Activated CD8-positive, alpha-beta memory T cell treated with anti-CD3 and anti-CD28 coated beads, Interleukin-2, amount 10 ng/mL, durations not matched to agents 7 days and 5 days (primary cell): ENCODE data around the gene CASP7. TPM values are rescaled to one million over a fixed set of nuclear protein-coding genes. Genes with fewer than 3 reads are reported as not detected.
"Not testable (repeated sequence)": the region's sequence is repeated elsewhere in the genome, so short reads cannot be mapped to it uniquely, and the experiment has no call there.

Experiments
- ATAC-seq: fragments of 150-1000 bp; cut with Tn5 transposase; one replicate; pipeline ENCODE4 v1.10.0; 2021; ENCODE audit warnings: moderate library complexity
- CTCF ChIA-PET: fragments of 350-600 bp; sonication (Branson Sonifier 250); formaldehyde crosslinking; loops from one replicate; lab custom pipeline; 2021; ENCODE audit warnings: antibody characterized with exemption; lab: Charles Lee
- DNase-seq: peaks from one replicate; pipeline ENCODE4 v3.0.0-alpha.2; 2020
- H3K27ac Mint-ChIP-seq: one replicate; pipeline ENCODE4 v1.8.0; 2021; ENCODE audit warnings: mild to moderate bottlenecking, mixed read lengths
- H3K27me3 Mint-ChIP-seq: one replicate; pipeline ENCODE4 v1.8.0; 2021; ENCODE audit warnings: mixed read lengths
- H3K36me3 Mint-ChIP-seq: one replicate; pipeline ENCODE4 v1.8.0; 2021; ENCODE audit warnings: mild to moderate bottlenecking, mixed read lengths
- H3K4me1 Mint-ChIP-seq: one replicate; pipeline ENCODE4 v1.8.0; 2021; ENCODE audit warnings: mixed read lengths
- H3K4me3 Mint-ChIP-seq: one replicate; pipeline ENCODE4 v1.8.0; 2021; ENCODE audit warnings: mild to moderate bottlenecking, moderate library complexity, mixed read lengths
- H3K9me3 Mint-ChIP-seq: one replicate; pipeline ENCODE4 v1.8.0; 2022; ENCODE audit warnings: low read depth, mixed read lengths
- total RNA-seq, 2 experiments: library from RNA; stranded (reverse); gene quantifications; one replicate each; pipeline ENCODE4 v1.2.3, GENCODE V29; 2021

CASP7 gene
- total RNA-seq, 2 experiments from 2014 or later: 42.1 to 56.0 TPM

DNA sequence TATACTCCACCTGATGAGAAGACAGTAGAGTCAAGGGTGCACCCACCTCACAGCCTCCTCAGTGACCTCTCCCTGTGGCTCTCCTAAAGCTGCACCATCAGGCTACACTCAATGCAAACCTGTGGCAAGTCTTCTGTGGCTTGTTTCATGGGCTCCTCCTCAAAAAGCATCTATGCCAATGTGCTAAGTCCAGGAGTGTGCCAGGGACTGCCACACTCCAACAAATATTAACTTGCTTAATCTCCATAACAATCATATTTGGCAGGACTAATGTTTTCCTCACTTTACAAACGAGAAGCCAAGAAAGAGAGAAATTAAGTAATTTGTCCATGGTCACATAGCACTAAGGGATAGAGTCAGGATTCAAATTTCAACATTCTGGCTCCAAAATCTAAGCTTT lies 27.8 kb upstream of the CASP7 start:
- no peak for ATAC-seq

GRCh38 chr10:113652456-113652855 lies 27.3 kb upstream of the CASP7 start:
- H3K9me3 Mint-ChIP-seq, H3K4me1 Mint-ChIP-seq, H3K4me3 Mint-ChIP-seq, DNase-seq, H3K27ac Mint-ChIP-seq, CTCF ChIA-PET, H3K36me3 Mint-ChIP-seq, ATAC-seq: not testable (repeated sequence)
- peaks cover 55% of the 10 kb centered on the region for H3K27me3 Mint-ChIP-seq

More for the DNA sequence above, 27.8 kb upstream of the CASP7 start:
- Mint-ChIP-seq H3K4me1 (no peaks in the 10 kb centered on the region), H3K4me3 (no peak overlapping the region), H3K9me3 (no peaks in the 10 kb centered on the region), H3K27ac (no peak overlapping the region), H3K27me3 (peaks cover 53% of the 10 kb centered on the region), H3K36me3 (no peaks in the 10 kb centered on the region)
- CTCF ChIA-PET: no interaction called here
- no peak for DNase-seq

GRCh38 chr10:113656896-113657295 lies 22.8 kb upstream of the CASP7 start:
- H3K4me1 Mint-ChIP-seq: no peaks in the 10 kb centered on the region
- CTCF ChIA-PET: no interaction called here
- no peaks in the 10 kb centered on the region for H3K9me3 Mint-ChIP-seq
- DNase-seq: no peak
- no peaks in the 10 kb centered on the region for H3K36me3 Mint-ChIP-seq
- H3K27me3 Mint-ChIP-seq: peaks cover 53% of the 10 kb centered on the region
- no peak overlapping the region for H3K27ac Mint-ChIP-seq
- no peak overlapping the region for H3K4me3 Mint-ChIP-seq
- ATAC-seq: no peak

GRCh38 chr10:113657544-113657943 lies 22.2 kb upstream of the CASP7 start:
- no peak for ATAC-seq
- H3K27me3 Mint-ChIP-seq: peaks cover 54% of the 10 kb centered on the region
- DNase-seq: no peak
- no peaks in the 10 kb centered on the region for H3K36me3 Mint-ChIP-seq
- CTCF ChIA-PET: no interaction called here
- no peaks in the 10 kb centered on the region for H3K9me3 Mint-ChIP-seq
- H3K4me1 Mint-ChIP-seq: no peaks in the 10 kb centered on the region
- H3K27ac Mint-ChIP-seq: no peak overlapping the region
- H3K4me3 Mint-ChIP-seq: no peak overlapping the region

- no peaks in the 10 kb centered on the region for H3K9me3 Mint-ChIP-seq
- peaks cover 1% of the 10 kb centered on the region for H3K36me3 Mint-ChIP-seq
- H3K27ac Mint-ChIP-seq: no peak overlapping the region
- peaks cover 44% of the 10 kb centered on the region for H3K27me3 Mint-ChIP-seq
- ATAC-seq (no peak), DNase-seq (no peak)
- no peak overlapping the region for H3K4me3 Mint-ChIP-seq
- CTCF ChIA-PET: no interaction called here
- peaks cover 9% of the 10 kb centered on the region for H3K4me1 Mint-ChIP-seq
Observed at GRCh38 chr10:113661332-113661731, 18.4 kb upstream of the CASP7 start.

GRCh38 chr10:113663142-113663541 lies 16.6 kb upstream of the CASP7 start:
- peaks cover 29% of the 10 kb centered on the region for H3K27me3 Mint-ChIP-seq
- peaks cover 4% of the 10 kb centered on the region for H3K36me3 Mint-ChIP-seq
- ATAC-seq (no peak), DNase-seq (no peak)
- H3K4me3 Mint-ChIP-seq: no peak overlapping the region
- CTCF ChIA-PET: no interaction called here
- no peaks in the 10 kb centered on the region for H3K9me3 Mint-ChIP-seq
- no peak overlapping the region for H3K27ac Mint-ChIP-seq
- peaks cover 24% of the 10 kb centered on the region for H3K4me1 Mint-ChIP-seq

- Mint-ChIP-seq H3K4me1 (peaks cover 24% of the 10 kb centered on the region), H3K9me3 (no peaks in the 10 kb centered on the region), H3K4me3 (no peak within 1 kb of the TSS), H3K27me3 (peaks cover 27% of the 10 kb centered on the region), H3K27ac (no peak within 1 kb of the TSS), H3K36me3 (peaks cover 6% of the 10 kb centered on the region)
- ATAC-seq (no peak), DNase-seq (no peak)
- CTCF ChIA-PET: no interaction called here
Observed at GRCh38 chr10:113663908-113664307, 15.8 kb upstream of the CASP7 start, which contains the start of gene NRAP. NRAP (minus strand) TSS chr10:113664041; CDS start chr10:113663882, 159 bp downstream.

DNA sequence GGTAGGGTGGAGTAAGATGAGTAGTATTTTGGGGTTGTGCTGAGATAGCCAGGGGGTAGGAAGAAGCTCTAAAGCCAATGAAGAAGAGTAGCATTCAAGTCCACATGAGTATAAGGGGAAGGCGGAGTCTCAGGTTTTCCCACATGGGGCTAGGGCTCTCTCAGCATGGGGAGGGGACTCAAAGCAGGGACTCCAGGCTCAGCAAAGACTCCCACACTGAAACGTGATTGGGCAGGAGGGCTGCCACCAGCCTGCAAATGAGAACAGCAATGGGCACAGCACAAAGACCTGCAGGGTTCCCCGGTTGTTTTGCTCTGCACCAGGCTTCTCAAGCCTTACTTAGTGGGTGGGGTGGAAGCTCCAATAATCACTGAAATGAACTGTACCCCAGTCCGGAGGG lies 14.4 kb upstream of the CASP7 start:
- Mint-ChIP-seq H3K4me1 (peaks cover 24% of the 10 kb centered on the region), H3K4me3 (no peak overlapping the region), H3K9me3 (peaks cover 3% of the 10 kb centered on the region), H3K27me3 (peaks cover 23% of the 10 kb centered on the region), H3K27ac (no peak overlapping the region), H3K36me3 (peaks cover 10% of the 10 kb centered on the region)
- CTCF ChIA-PET: interaction anchor here (1.7 kb wide), 1 partner anchor 15 kb away, joined by 5 read pairs; no protein-coding TSS in a partner anchor
- DNase-seq: no peak
- no peak for ATAC-seq

DNA sequence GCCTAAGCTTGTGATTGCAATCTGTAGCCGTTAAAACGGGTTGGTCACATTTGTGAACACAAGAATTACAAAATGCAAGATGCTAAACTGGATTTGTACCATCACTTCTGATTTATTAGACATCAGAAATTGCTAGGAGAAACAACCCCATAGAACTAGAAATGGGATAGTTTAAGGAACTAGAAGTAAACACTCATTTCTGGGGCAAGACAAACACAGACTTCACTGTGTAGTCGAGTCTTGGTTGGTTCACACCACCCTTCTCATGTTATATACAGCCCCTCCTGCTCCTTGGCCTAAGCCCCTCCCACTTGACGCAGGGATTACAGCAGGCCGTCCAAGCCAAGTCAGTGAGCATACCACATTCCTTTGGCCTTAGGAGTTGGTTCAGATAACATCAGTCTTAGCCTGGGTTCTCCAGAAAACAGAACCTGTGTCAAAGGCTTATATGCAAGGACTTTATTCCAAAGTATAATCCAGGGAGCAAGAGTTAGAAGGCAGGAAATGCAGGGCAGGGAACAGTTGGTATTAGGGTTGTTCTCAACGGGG lies 13.8 kb upstream of the CASP7 start:
- peak overlapping the region; percentile 84 for H3K27ac Mint-ChIP-seq
- CTCF ChIA-PET: interaction anchor here (1.7 kb wide), 1 partner anchor 15 kb away, joined by 5 read pairs; no protein-coding TSS in a partner anchor

GRCh38 chr10:113666682-113667252 lies 12.9 kb upstream of the CASP7 start:
- DNase-seq (peak; percentile 79), ATAC-seq (peak; percentile 95)
- peaks cover 3% of the 10 kb centered on the region for H3K9me3 Mint-ChIP-seq
- CTCF ChIA-PET: interaction anchor here (0.9 to 1.7 kb wide), 2 partner anchors 12 to 14 kb away, joined by 5 read pairs; no protein-coding TSS in a partner anchor
- H3K27ac Mint-ChIP-seq: peak overlapping the region; percentile 84
- peaks cover 24% of the 10 kb centered on the region for H3K4me1 Mint-ChIP-seq
- H3K4me3 Mint-ChIP-seq: no peak overlapping the region
- H3K36me3 Mint-ChIP-seq: peaks cover 12% of the 10 kb centered on the region
- peaks cover 29% of the 10 kb centered on the region for H3K27me3 Mint-ChIP-seq

More for the DNA sequence above, 13.8 kb upstream of the CASP7 start:
- Mint-ChIP-seq H3K36me3 (peaks cover 12% of the 10 kb centered on the region), H3K4me1 (peaks cover 24% of the 10 kb centered on the region), H3K9me3 (peaks cover 3% of the 10 kb centered on the region), H3K4me3 (no peak overlapping the region), H3K27me3 (peaks cover 28% of the 10 kb centered on the region)
- DNase-seq (no peak), ATAC-seq (no peak)

DNA sequence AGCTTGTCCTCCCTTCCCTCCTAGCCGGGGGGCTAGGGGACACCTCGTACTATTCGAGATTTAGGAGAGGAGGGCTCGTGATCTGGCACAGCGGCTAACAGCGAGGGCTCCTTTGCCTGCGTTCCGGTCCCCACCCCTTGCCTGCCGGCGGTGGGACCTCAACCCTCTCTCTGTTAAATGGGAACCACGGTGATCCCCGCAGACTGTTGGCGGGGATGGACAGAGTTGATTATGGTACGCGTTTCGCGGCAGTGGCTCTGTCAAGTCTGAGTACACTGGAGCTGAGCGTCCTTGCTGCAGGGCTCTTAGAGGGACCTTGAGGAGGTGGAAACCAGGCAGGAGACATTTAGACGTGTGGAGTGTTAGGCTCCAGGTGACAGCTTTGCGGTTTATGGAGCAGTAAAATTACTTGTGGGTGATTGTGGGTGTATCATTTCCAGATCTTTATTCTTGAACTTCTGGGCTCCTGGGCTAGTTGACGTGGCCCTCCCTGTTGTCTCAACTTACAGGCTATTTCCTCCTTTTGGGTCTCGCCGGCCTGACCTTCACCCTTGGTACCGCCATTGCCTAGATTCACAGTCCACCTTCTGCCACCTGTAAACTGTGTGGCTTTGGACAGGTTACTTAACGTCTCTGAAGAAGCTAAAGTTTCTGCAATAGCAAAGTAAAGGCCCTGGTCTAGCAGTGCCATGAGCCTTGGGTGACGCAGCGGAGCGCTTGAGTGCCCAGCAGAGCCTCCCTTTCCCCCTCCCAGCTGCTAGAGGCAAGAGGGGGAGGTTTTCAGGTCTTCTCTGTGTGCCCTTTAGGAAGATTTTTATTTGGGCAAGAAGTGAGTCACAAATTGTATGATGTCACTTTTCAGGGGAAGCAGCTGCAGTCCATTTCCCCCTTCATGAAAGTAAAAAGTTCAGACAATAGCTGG lies 739 bp downstream of the CASP7 start:
- CTCF ChIA-PET: interaction anchor here (0.9 to 1.6 kb wide), 6 partner anchors 11 to 422 kb away, joined by 3 to 5 read pairs (median 4); no protein-coding TSS in a partner anchor
- peaks cover 11% of the 10 kb centered on the region for H3K9me3 Mint-ChIP-seq

GRCh38 chr10:113681533-113682470 lies 2.1 kb downstream of the CASP7 start:
- peaks cover 16% of the 10 kb centered on the region for H3K9me3 Mint-ChIP-seq
- H3K27ac Mint-ChIP-seq: peak overlapping the region; percentile 98
- CTCF ChIA-PET: interaction anchor here (1.1 to 1.6 kb wide), 2 partner anchors 16 to 421 kb away, joined by 3 to 5 read pairs; no protein-coding TSS in a partner anchor
- peak; percentile 74 for DNase-seq
- H3K27me3 Mint-ChIP-seq: no peaks in the 10 kb centered on the region
- peak; percentile 40 for ATAC-seq
- peaks cover 48% of the 10 kb centered on the region for H3K36me3 Mint-ChIP-seq
- H3K4me3 Mint-ChIP-seq: peak overlapping the region; percentile 100
- peaks cover 48% of the 10 kb centered on the region for H3K4me1 Mint-ChIP-seq

More for the DNA sequence above, 739 bp downstream of the CASP7 start:
- H3K27ac Mint-ChIP-seq: peak overlapping the region; percentile 98
- peaks cover 3% of the 10 kb centered on the region for H3K27me3 Mint-ChIP-seq
- peaks cover 47% of the 10 kb centered on the region for H3K4me1 Mint-ChIP-seq
- peak; percentile 59 for DNase-seq
- H3K36me3 Mint-ChIP-seq: peaks cover 38% of the 10 kb centered on the region
- ATAC-seq: peak; percentile 10
- H3K4me3 Mint-ChIP-seq: peak overlapping the region; percentile 100
